Stimulated activated CD4-positive, alpha-beta T cell treated with anti-CD3 and anti-CD28 coated beads, Interleukin-4, amount 100 ng/mL, for 1 hour (primary cell): ENCODE data around the gene AFMID.

Experiments
- DNase-seq: peaks from one replicate; pipeline ENCODE4 v3.0.0-alpha.2; 2020

Gene AFMID

GRCh38 chr17:78256707-78257591 is 69.8 kb downstream of the AFMID start:
- no peak for DNase-seq
